ENCODE measurements around the gene PCDHA8. TPM values are rescaled to one million over a fixed set of nuclear protein-coding genes. Genes with fewer than 3 reads are reported as not detected.

The PCDHA8 gene, protein sequence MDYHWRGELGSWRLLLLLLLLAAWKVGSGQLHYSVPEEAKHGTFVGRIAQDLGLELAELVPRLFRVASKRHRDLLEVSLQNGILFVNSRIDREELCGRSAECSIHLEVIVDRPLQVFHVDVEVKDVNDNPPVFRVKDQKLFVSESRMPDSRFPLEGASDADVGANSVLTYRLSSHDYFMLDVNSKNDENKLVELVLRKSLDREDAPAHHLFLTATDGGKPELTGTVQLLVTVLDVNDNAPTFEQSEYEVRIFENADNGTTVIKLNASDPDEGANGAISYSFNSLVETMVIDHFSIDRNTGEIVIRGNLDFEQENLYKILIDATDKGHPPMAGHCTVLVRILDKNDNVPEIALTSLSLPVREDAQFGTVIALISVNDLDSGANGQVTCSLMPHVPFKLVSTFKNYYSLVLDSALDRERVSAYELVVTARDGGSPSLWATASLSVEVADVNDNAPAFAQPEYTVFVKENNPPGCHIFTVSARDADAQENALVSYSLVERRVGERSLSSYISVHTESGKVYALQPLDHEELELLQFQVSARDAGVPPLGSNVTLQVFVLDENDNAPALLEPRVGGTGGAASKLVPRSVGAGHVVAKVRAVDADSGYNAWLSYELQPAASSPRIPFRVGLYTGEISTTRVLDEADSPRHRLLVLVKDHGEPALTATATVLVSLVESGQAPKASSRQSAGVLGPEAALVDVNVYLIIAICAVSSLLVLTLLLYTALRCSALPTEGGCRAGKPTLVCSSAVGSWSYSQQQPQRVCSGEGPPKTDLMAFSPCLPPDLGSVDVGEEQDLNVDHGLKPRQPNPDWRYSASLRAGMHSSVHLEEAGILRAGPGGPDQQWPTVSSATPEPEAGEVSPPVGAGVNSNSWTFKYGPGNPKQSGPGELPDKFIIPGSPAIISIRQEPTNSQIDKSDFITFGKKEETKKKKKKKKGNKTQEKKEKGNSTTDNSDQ
- total RNA-seq (2011; cell fraction: chromatin; rRNA removed; ENCODE audit: low replicate concordance), result not detected in 2 replicates
- total RNA-seq (2011; cell fraction: nucleolus; rRNA removed), result not detected in 2 replicates
- total RNA-seq (2011; cell fraction: nucleoplasm; rRNA removed), result not detected in 2 replicates
- not detected in 2 replicates for total RNA-seq (2014; rRNA removed)
- total RNA-seq (2014; rRNA removed; fragmentation: Illumina TruSeq; extraction: Trizol), result not detected in 2 replicates
- total RNA-seq (2015; rRNA removed; fragmentation: Illumina TruSeq; extraction: Trizol), result not detected in 2 replicates
- total RNA-seq (2021), result not detected in 2 replicates
- not detected in 2 replicates for polyA plus RNA-seq (2011; rRNA removed)
- polyA plus RNA-seq (2011; cell fraction: cytosol; rRNA removed), result not detected in 2 replicates
- polyA plus RNA-seq (2011; cell fraction: nucleus; rRNA removed), result not detected in 2 replicates
- not detected in 2 replicates for polyA plus RNA-seq (2012)
- not detected in 2 replicates for polyA plus RNA-seq (2014; fragmentation: Illumina TruSeq; extraction: Trizol)
- not detected for polyA plus RNA-seq (2014; fragmentation: Nextera tagmentation; extraction: Ambion mirVana)
- polyA plus RNA-seq (2014; rRNA removed), result not detected in 2 replicates
- not detected in 2 replicates for polyA minus RNA-seq (2011; rRNA and poly(A)+ RNA removed)
- polyA minus RNA-seq (2011; cell fraction: cytosol; rRNA and poly(A)+ RNA removed), result not detected in 2 replicates
- 0.11 TPM in 1 of 2 replicates, not detected in the other for polyA minus RNA-seq (2011; cell fraction: nucleus; rRNA and poly(A)+ RNA removed)
- not detected for Bru-seq, nascent RNA
- not detected for BruChase-seq, experiment 1, labeled RNA remaining after a 2-hour chase
- not detected for BruChase-seq, experiment 2, labeled RNA remaining after a 6-hour chase
- long read RNA-seq, experiment 1, result 0 reads
- long read RNA-seq, experiment 2, result 0 reads
- long read RNA-seq, experiment 3, result 0 reads

DNA sequence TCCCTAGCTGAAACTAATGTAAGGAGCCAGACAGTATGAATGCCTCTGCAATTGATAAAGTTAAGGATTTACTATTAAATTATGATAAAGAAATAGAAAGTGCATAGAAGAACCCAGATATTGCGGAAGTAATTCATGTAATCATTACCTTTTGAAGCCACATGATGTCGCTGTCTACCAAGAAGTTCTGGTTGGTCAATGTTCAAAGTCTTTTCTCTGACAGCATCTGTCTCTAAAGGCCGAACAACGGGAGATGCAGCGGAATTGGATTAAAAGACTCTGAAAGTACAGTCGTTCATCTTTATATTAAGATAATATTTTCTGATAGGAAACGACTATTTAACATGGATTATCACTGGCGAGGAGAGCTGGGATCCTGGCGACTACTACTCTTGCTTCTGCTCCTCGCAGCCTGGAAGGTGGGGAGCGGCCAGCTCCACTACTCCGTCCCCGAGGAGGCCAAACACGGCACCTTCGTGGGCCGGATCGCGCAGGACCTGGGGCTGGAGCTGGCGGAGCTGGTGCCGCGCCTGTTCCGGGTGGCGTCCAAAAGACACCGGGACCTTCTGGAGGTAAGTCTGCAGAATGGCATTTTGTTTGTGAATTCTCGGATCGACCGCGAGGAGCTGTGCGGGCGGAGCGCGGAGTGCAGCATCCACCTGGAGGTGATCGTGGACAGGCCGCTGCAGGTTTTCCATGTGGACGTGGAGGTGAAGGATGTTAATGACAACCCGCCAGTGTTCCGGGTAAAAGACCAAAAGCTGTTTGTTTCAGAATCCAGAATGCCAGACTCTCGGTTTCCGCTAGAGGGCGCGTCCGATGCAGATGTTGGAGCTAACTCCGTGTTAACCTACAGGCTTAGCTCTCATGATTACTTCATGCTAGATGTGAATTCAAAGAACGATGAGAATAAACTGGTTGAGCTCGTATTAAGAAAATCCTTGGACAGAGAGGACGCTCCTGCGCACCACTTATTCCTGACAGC is at the start of gene PCDHA8:
TSS of gene PCDHA8 (plus strand) at position 210 of the 985 bp plus-strand sequence. CDS start at position 345, 135 bp downstream.
- 11% methylated on average over 34 of the region's 47 CpGs for WGBS (ENCODE audit: insufficient coverage, low coverage, missing lambda C conversion rate)
- Histone ChIP-seq H3K79me2 (ENCODE audit: control insufficient read depth, insufficient read depth, low read length) (no peaks in the 10 kb centered on the region), H3K9me3 (replicated peaks; ENCODE audit: control insufficient read depth, insufficient read depth, low read depth, low read length) (no peaks in the 10 kb centered on the region), H2AFZ (ENCODE audit: low read depth, low read length) (no peak within 1 kb of the TSS), H3K9ac (ENCODE audit: insufficient read depth in 1 of 2, low read depth in 2 of 2, low read length in 2 of 2) (no peak within 1 kb of the TSS), H3K27ac (ENCODE audit: extremely low read depth, low read depth, low read length) (no peak within 1 kb of the TSS), H3K4me3 (no peak within 1 kb of the TSS), H3K4me2 (ENCODE audit: insufficient read depth, low read length) (no peak within 1 kb of the TSS), H4K20me1 (replicated peaks; ENCODE audit: control insufficient read depth, insufficient read depth, low read length) (no peaks in the 10 kb centered on the region), H3K27me3 (ENCODE audit: control insufficient read depth in 2 of 2, insufficient read depth in 2 of 2, low read length in 2 of 2) (no peaks in the 10 kb centered on the region), H3K36me3 (ENCODE audit: control insufficient read depth, insufficient read depth, low read length) (no peaks in the 10 kb centered on the region), H3K4me1 (replicated peaks in 1 of 2; ENCODE audit: control insufficient read depth in 2 of 2, insufficient read depth in 2 of 2, low read length in 2 of 2) (peaks cover 0 to 3% of the 10 kb centered on the region in 2 experiments; a peak in 1 of 5 replicates), H3K9me1 (ENCODE audit: control insufficient read depth, insufficient read depth, low read length) (no peaks in the 10 kb centered on the region)
- POLR2A ChIA-PET, result no interaction called here
- CTCF ChIA-PET (ENCODE audit: low intra/inter-chr PET ratio), result interaction anchor here (0.7 kb wide), 1 partner anchor 200 kb away, joined by 3 read pairs; no protein-coding TSS in a partner anchor
- intact Hi-C loops (cut with micrococcal nuclease) (no loop called here), in situ Hi-C loops (cut with MboI) (no loop called here)
- no TSS peak for BruUV-seq (replicated peaks)
- FAIRE-seq (peak; percentile 52), DNase-seq (ENCODE audit: extremely low read depth in 1 of 4, low spot score in 3 of 4) (peak; percentile 9 to 40 (median 11)), ATAC-seq (peak; percentile 69)
- TF ChIP-seq GABPB2 (CRISPR knock-in tag; conservative IDR thresholded peaks at IDR 0.05), result no peak
- TF ChIP-seq, protein P1, sequence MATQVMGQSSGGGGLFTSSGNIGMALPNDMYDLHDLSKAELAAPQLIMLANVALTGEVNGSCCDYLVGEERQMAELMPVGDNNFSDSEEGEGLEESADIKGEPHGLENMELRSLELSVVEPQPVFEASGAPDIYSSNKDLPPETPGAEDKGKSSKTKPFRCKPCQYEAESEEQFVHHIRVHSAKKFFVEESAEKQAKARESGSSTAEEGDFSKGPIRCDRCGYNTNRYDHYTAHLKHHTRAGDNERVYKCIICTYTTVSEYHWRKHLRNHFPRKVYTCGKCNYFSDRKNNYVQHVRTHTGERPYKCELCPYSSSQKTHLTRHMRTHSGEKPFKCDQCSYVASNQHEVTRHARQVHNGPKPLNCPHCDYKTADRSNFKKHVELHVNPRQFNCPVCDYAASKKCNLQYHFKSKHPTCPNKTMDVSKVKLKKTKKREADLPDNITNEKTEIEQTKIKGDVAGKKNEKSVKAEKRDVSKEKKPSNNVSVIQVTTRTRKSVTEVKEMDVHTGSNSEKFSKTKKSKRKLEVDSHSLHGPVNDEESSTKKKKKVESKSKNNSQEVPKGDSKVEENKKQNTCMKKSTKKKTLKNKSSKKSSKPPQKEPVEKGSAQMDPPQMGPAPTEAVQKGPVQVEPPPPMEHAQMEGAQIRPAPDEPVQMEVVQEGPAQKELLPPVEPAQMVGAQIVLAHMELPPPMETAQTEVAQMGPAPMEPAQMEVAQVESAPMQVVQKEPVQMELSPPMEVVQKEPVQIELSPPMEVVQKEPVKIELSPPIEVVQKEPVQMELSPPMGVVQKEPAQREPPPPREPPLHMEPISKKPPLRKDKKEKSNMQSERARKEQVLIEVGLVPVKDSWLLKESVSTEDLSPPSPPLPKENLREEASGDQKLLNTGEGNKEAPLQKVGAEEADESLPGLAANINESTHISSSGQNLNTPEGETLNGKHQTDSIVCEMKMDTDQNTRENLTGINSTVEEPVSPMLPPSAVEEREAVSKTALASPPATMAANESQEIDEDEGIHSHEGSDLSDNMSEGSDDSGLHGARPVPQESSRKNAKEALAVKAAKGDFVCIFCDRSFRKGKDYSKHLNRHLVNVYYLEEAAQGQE (IDR thresholded peaks at IDR 0.05; ENCODE audit: borderline replicate concordance), result peak; percentile 24; the same call in 1 of the 2 replicates
- TF ChIP-seq, protein P1 (CRISPR knock-in tag; IDR thresholded peaks at IDR 0.05; ENCODE audit: low read depth), result no peak
